Measurements from ENCODE around the gene SUSD6.

GRCh38 chr14:69683971-69684370 is 72.6 kb downstream of the SUSD6 start:
- no peak for TF ChIP-seq CTCF (conservative IDR thresholded peaks at IDR 0.05; ENCODE audit: low read depth in 2 of 2)
- no peak for TF ChIP-seq REST (IDR thresholded peaks at IDR 0.05; ENCODE audit: unreplicated experiment)
- no peak for TF ChIP-seq ZNF462 (CRISPR knock-in tag; IDR thresholded peaks at IDR 0.05)
- TF ChIP-seq EZH2 (IDR thresholded peaks at IDR 0.05; ENCODE audit: low read depth, unreplicated experiment): no peak
- TF ChIP-seq CREB1 (CRISPR knock-in tag; IDR thresholded peaks at IDR 0.05; ENCODE audit: low read depth): no peak

Measured in GM23338 (cell line).